IMR-90 (cell line): ENCODE data around the gene S100A16. TPM values are rescaled to one million over a fixed set of nuclear protein-coding genes. Genes with fewer than 3 reads are reported as not detected.

Experiments
- ATAC-seq: fragments of 200-7000 bp; cut with Tn5 transposase; 2 replicates; pipeline ENCODE4 v1.9.1; 2020; ENCODE audit warnings: low read depth, mild to moderate bottlenecking, moderate library complexity
- BruUV-seq: library from RNA; stranded (reverse); fragments of 400-500 nt; replicated peaks from 2 replicates; lab custom pipeline; 2021; lab: Mats Ljungman, UMichigan
- CTCF ChIA-PET: fragments of 300-600 bp; formaldehyde crosslinking; extraction: SDS; loops from one replicate; lab custom pipeline; 2021; ENCODE audit warnings: antibody characterized with exemption; lab: Yijun Ruan, JAX
- POLR2A ChIA-PET: fragments of 300-600 bp; sonication (Branson Sonifier 250); formaldehyde crosslinking; loops from one replicate; lab custom pipeline; 2022; ENCODE audit warnings: antibody characterized with exemption; ENCODE audit not compliant: unreplicated experiment; lab: Charles Lee
- DNase-seq: peaks from one replicate; pipeline ENCODE4 v3.0.0; 2013
- H2AFZ ChIP-seq: replicated peaks from 2 replicates; pipeline ENCODE3; 2013; ENCODE audit warnings: low read length, mild to moderate bottlenecking; ENCODE audit not compliant: poor library complexity
- H2AK5ac ChIP-seq: 2 replicates; pipeline ENCODE4 v1.6.1; 2013; ENCODE audit warnings: low read depth, low read length, inconsistent platforms
- H2AK9ac ChIP-seq: replicated peaks from 2 replicates; pipeline ENCODE3; 2013; ENCODE audit warnings: mild to moderate bottlenecking, low read depth, low read length, moderate library complexity; ENCODE audit not compliant: poor library complexity
- H2BK120ac ChIP-seq: 2 replicates; pipeline ENCODE4 v1.6.1; 2013; ENCODE audit warnings: low read depth, low read length, inconsistent platforms
- H2BK15ac ChIP-seq: 3 replicates; pipeline ENCODE4 v1.6.1; 2013; ENCODE audit warnings: low read depth, low read length, inconsistent platforms
- H2BK20ac ChIP-seq: 2 replicates; pipeline ENCODE4 v1.6.1; 2013; ENCODE audit warnings: low read depth, mild to moderate bottlenecking, inconsistent platforms, low read length, moderate library complexity
- H2BK5ac ChIP-seq: 2 replicates; pipeline ENCODE4 v1.6.1; 2013; ENCODE audit warnings: mild to moderate bottlenecking, low read depth, low read length, inconsistent platforms; ENCODE audit not compliant: poor library complexity, severe bottlenecking
- H3K14ac ChIP-seq: replicated peaks from 2 replicates; pipeline ENCODE4 v1.6.1; 2013; ENCODE audit warnings: low read depth, low read length, inconsistent platforms
- H3K18ac ChIP-seq: 2 replicates; pipeline ENCODE4 v1.6.1; 2013; ENCODE audit warnings: low read depth, low read length, control low read depth
- H3K23ac ChIP-seq: 2 replicates; pipeline ENCODE4 v1.6.1; 2013; ENCODE audit warnings: low read depth, low read length, inconsistent platforms
- H3K27ac ChIP-seq: 2 replicates; pipeline ENCODE4 v1.5.1; 2013; ENCODE audit warnings: mild to moderate bottlenecking, control low read depth, low read length; ENCODE audit not compliant: insufficient read depth
- H3K27me3 ChIP-seq: 2 replicates; pipeline ENCODE4 v1.6.1; 2013; ENCODE audit warnings: low read length; ENCODE audit not compliant: control insufficient read depth, insufficient read depth
- H3K36me3 ChIP-seq: 2 replicates; pipeline ENCODE4 v1.6.1; 2013; ENCODE audit warnings: low read length, mixed read lengths; ENCODE audit not compliant: control insufficient read depth, insufficient read depth
- H3K4ac ChIP-seq: 2 replicates; pipeline ENCODE4 v1.6.1; 2013; ENCODE audit warnings: low read depth, low read length, inconsistent platforms
- H3K4me1 ChIP-seq: 2 replicates; pipeline ENCODE4 v1.6.1; 2013; ENCODE audit warnings: low read length, mixed read lengths; ENCODE audit not compliant: control insufficient read depth, insufficient read depth
- H3K4me2 ChIP-seq: 2 replicates; pipeline ENCODE4 v1.6.1; 2013; ENCODE audit warnings: low read depth, mild to moderate bottlenecking, control low read depth, low read length, moderate library complexity
- H3K4me3 ChIP-seq: 2 replicates; pipeline ENCODE4 v1.5.1; 2013; ENCODE audit warnings: low read depth, mild to moderate bottlenecking, control low read depth, low read length, moderate library complexity; ENCODE audit not compliant: insufficient read depth
- H3K56ac ChIP-seq: 2 replicates; pipeline ENCODE4 v1.6.1; 2013; ENCODE audit warnings: low read length, inconsistent platforms; ENCODE audit not compliant: insufficient read depth; ENCODE audit errors: extremely low read depth
- H3K79me1 ChIP-seq, 2 experiments: 2 replicates each; pipeline ENCODE4 v1.6.1; 2013; ENCODE audit warnings: low read length in 2 of 2, inconsistent platforms in 1 of 2, low read depth in 1 of 2
- H3K9ac ChIP-seq: 2 replicates; pipeline ENCODE4 v1.6.1; 2013; ENCODE audit warnings: low read depth, low read length, control low read depth
- H3K9me1 ChIP-seq: 2 replicates; pipeline ENCODE4 v1.6.1; 2013; ENCODE audit warnings: low read length, inconsistent platforms; ENCODE audit not compliant: insufficient read depth
- H3K9me3 ChIP-seq: 2 replicates; pipeline ENCODE4 v1.6.1; 2013; ENCODE audit warnings: low read length; ENCODE audit not compliant: control insufficient read depth, insufficient read depth
- H4K20me1 ChIP-seq: 2 replicates; pipeline ENCODE4 v1.6.1; 2013; ENCODE audit warnings: low read length, inconsistent platforms; ENCODE audit not compliant: insufficient read depth
- H4K5ac ChIP-seq: 2 replicates; pipeline ENCODE4 v1.6.1; 2013; ENCODE audit warnings: mild to moderate bottlenecking, low read depth, low read length, control low read depth
- H4K8ac ChIP-seq, 2 experiments: 2 replicates each; pipeline ENCODE4 v1.6.1; 2013; ENCODE audit warnings: low read depth in 2 of 2, low read length in 2 of 2, control low read depth in 1 of 2, inconsistent platforms in 1 of 2
- H4K91ac ChIP-seq: 2 replicates; pipeline ENCODE4 v1.6.1; 2013; ENCODE audit warnings: low read depth, low read length, inconsistent platforms; ENCODE audit not compliant: insufficient read depth
- MAFK ChIP-seq: IDR thresholded peaks from 2 replicates; pipeline ENCODE4 v1.6.1; 2012; ENCODE audit warnings: low read depth, low read length, improper control_type of control experiment
- WGBS, 2 experiments: methylation state at CpG; one replicate each; pipeline versions ENCODE4 v1.1.5 to v1.1.7; 2013; ENCODE audit warnings: missing lambda C conversion rate in 2 of 2; ENCODE audit not compliant: insufficient read length in 1 of 2; ENCODE audit errors: extremely low coverage in 2 of 2; 5-methylcytosine and 5-hydroxymethylcytosine counted together
- dilution Hi-C: fragments of 300-500 bp; cut with HindIII; formaldehyde crosslinking; loops from one replicate; pipeline ENCODE4 v1.14.3; 2018; ENCODE audit warnings: low sequenced_read_pairs; ENCODE audit not compliant: unreplicated experiment
- in situ Hi-C: fragments of 300-500 bp; cut with MboI; formaldehyde crosslinking; loops from 3 replicates; pipeline ENCODE4 v1.14.3; 2019; ENCODE audit warnings: low sequenced_read_pairs, inconsistent platforms, mixed read lengths
- intact Hi-C: fragments of 100-400 bp; cut with micrococcal nuclease; formaldehyde crosslinking; loops from 2 replicates; pipeline ENCODE4 v1.10.0; 2022
- polyA plus RNA-seq, 3 experiments: library from polyadenylated mRNA; depleted of rRNA; stranded (reverse); fragments of >200 nt; gene quantifications; 2 replicates each; pipeline ENCODE4 v1.2.3, GENCODE V29; 2012; ENCODE audit warnings: low replicate concordance in 1 of 3
- total RNA-seq: library from RNA; depleted of rRNA; stranded (reverse); fragments of >200 nt; gene quantifications from 2 replicates; pipeline ENCODE4 v1.2.3, GENCODE V29; 2012

Gene S100A16
- total and polyA plus RNA-seq, 2 of the 4 experiments (the other 2 are of a cell fraction) = 201 to 515 TPM

- H3K27ac ChIP-seq = no peak overlapping the region
- POLR2A ChIA-PET = no interaction called here
- dilution Hi-C loops (no loop called here), in situ Hi-C loops (no loop called here), intact Hi-C loops (loop anchor here (2.0 kb wide), 1 partner anchor 63 kb away; no protein-coding TSS in a partner anchor)
- H3K36me3 ChIP-seq = peaks cover 37% of the 10 kb centered on the region
- no peak overlapping the region for H2AFZ ChIP-seq
- H3K4me1 ChIP-seq = peaks cover 3% of the 10 kb centered on the region
- no peak for DNase-seq
- H2AK5ac ChIP-seq = no peak overlapping the region
- no peak overlapping the region for H3K4me3 ChIP-seq
- no peak overlapping the region for H2BK20ac ChIP-seq
- no peak overlapping the region for H3K23ac ChIP-seq
- H3K9ac ChIP-seq = no peak overlapping the region
- H3K56ac ChIP-seq = no peak overlapping the region
- H3K9me3 ChIP-seq = no peaks in the 10 kb centered on the region
- CTCF ChIA-PET = no interaction called here
- peaks cover 31% of the 10 kb centered on the region for H4K20me1 ChIP-seq
- H2BK15ac ChIP-seq = no peak overlapping the region
- H3K9me1 ChIP-seq = 0 out of 2 replicates have a peak, but pooled peaks cover 8% of the 10 kb centered on the region
- no peak overlapping the region for H4K5ac ChIP-seq
- TF ChIP-seq MAFK = no peak
- no peaks in the 10 kb centered on the region for H3K27me3 ChIP-seq
- no peak overlapping the region for H4K8ac ChIP-seq
- H3K18ac ChIP-seq = no peak overlapping the region
- no peak overlapping the region for H4K91ac ChIP-seq
- H3K79me1 ChIP-seq = peaks cover 41 to 57% of the 10 kb centered on the region in 2 experiments
- H2AK9ac ChIP-seq = no peak overlapping the region
- H2BK5ac ChIP-seq = no peak overlapping the region
- BruUV-seq = no TSS peak
- WGBS, 2 experiments = no CpG with 5 or more reads among the region's 7 CpGs
- no peak for ATAC-seq
- no peak overlapping the region for H2BK120ac ChIP-seq
- no peak overlapping the region for H3K14ac ChIP-seq
- no peak overlapping the region for H3K4ac ChIP-seq
- no peak overlapping the region; the same call in 1 of the 2 replicates for H3K4me2 ChIP-seq
These were observed 22.9 kb upstream of the S100A16 start for GRCh38 chr1:153635872-153636271.
